ENCODE measurements around the gene CLDN9.

CLDN9 gene

DNA sequence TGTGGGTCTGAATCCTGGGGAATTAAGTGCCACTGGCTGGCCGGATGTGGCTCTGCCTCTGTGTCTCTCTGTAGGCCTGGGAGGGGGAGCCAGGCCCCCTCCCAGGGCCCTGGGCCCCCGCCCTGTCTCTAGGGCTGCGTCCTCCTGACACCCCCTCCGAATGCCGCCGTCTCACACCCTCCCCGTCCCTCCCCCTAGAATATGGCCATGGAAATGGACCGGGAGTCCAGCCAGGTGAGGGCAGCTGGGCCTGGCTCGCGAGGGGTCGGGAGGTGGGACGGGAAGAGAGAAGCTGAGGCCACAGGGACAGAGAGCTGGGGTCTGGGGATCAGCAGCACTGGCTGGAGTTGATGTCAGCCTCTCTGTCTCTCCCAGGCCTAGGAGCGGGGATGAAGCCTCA, 16.4 kb upstream of the CLDN9 start:
- DNase-seq, result no peak

- DNase-seq, result no peak
Observed at GRCh38 chr16:2999929-3000328, 12.8 kb upstream of the CLDN9 start.

- no peak for DNase-seq
Observed at GRCh38 chr16:3000540-3000939, 12.2 kb upstream of the CLDN9 start.

GRCh38 chr16:3001316-3001715, 11.4 kb upstream of the CLDN9 start:
- DNase-seq, result no peak

GRCh38 chr16:3003582-3004270, 9.0 kb upstream of the CLDN9 start:
- peak; percentile 75 to 97 for DNase-seq

GRCh38 chr16:3004319-3004718, 8.4 kb upstream of the CLDN9 start:
- DNase-seq, result no peak

DNA sequence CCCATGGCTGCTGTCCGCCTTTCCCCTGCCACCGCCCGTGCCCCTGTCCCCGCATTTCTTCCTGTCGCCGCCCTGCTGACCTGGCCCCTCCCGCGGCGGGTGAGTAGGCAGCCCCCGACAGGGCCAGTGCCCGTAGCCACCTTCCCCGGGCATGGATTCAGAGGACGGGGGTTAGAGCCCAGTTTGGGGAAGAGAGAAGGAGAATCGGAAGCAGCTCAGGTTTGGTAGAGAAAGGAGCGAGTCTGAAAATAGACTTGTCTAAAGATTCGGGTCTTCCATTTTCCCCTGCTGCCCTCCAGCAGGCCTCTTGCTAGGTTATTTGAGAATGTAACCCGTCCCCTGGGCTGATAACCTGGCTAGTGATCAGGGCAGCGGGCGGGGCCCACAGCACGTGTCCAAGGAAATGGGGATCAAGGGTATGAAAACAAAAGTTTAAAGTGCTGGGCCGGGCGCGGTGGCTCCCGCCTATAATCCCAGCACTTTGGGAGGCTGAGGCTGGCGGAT, 7.9 kb upstream of the CLDN9 start:
- no peak for DNase-seq

DNA sequence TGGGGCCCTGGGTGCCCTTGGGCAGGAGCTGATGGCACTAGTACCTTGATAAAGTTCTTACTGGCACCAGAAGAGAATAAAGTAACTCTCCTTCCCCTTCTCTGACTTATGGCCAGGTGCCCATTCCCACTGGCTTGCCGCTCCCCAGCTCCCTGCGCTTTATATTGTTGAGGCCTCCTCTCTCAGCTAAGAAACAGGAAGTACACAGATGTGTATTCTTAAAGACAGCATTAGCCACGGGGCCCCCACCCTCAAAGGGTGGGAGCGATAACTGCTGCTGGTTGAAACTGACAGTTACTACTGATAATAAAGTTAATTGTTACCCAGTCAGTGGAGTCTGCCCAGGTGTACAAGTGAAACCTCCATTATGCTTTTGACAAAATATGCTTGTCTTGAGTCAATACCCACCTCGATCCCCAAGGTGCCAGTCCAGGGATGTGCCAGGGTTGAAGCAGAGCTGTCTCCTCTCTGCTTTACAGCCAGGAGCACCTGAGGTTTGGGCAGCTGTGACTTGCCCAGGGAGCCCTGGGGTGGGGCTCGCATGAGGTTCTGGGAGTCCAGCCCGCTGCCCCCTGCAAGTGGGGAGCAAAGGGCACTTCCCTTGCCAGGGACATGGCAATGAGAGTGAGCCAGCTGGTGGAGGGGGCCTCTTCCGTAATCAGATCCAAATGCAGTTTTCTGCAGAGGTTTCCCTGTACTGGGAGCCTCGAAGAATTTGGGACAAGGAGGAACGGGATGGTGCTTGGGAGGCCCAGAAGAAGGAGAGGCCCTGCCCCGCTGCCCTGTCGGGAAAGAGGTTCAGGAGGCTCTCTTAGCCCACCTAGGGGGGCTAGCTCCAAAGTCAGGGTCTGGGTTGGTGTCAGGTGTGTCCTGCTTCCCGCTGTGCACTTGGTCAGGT, 5.4 kb upstream of the CLDN9 start:
- DNase-seq, result no peak

GRCh38 chr16:3007957-3008689, 4.6 kb upstream of the CLDN9 start:
- peak in 1 of 2 donors; percentile 24 for DNase-seq

DNA sequence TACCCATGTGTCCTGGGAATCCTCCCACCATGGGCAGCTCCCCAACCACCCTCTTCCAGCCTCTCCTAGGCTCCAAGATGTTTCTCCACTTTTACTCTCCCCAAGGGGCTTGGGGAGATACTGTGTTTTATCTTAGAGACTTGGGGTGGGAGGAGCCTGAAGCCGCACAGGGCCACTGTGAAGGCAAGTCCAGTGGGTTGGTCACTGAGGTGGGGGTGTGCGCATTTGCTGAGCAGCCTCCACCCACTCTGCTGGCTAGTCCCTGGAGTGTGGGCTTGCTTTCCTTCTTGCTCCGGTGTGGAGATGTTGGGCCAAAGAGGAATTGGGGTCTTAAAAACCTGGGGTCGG, 4.1 kb upstream of the CLDN9 start:
- DNase-seq, result no peak

- no peak for DNase-seq
Observed at GRCh38 chr16:3009568-3010390, 2.9 kb upstream of the CLDN9 start.

GRCh38 chr16:3010510-3010909, 2.2 kb upstream of the CLDN9 start:
- DNase-seq, result no peak

DNA sequence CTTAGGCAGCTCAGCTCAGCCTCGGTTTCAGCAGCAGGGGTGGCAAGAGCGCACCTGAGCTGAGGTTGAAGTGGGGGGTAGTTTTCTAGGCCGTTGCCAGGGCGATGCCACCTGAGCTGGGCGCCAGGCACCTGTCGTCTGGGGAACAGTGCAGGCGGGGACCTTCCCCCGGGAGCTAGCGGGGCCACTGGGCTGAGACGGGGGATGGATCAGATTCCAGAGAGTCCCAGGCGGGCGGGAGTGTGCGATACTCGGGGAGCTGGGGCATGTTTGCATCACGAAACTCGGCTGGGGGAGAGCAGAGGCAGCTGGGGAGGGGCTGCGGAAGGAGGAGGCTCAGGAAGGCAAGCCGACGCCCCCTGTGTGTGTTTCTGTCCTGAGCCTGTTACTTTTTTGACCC, 477 bp upstream of the CLDN9 start:
- no peak for DNase-seq

DNA sequence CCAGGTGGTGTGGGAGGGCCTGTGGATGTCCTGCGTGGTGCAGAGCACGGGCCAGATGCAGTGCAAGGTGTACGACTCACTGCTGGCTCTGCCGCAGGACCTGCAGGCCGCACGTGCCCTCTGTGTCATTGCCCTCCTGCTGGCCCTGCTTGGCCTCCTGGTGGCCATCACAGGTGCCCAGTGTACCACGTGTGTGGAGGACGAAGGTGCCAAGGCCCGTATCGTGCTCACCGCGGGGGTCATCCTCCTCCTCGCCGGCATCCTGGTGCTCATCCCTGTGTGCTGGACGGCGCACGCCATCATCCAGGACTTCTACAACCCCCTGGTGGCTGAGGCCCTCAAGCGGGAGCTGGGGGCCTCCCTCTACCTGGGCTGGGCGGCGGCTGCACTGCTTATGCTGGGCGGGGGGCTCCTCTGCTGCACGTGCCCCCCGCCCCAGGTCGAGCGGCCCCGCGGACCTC, 798 bp downstream of the CLDN9 start:
- no peak for DNase-seq

GRCh38 chr16:3013998-3014690, 1.4 kb downstream of the CLDN9 start:
- no peak for DNase-seq

DNA sequence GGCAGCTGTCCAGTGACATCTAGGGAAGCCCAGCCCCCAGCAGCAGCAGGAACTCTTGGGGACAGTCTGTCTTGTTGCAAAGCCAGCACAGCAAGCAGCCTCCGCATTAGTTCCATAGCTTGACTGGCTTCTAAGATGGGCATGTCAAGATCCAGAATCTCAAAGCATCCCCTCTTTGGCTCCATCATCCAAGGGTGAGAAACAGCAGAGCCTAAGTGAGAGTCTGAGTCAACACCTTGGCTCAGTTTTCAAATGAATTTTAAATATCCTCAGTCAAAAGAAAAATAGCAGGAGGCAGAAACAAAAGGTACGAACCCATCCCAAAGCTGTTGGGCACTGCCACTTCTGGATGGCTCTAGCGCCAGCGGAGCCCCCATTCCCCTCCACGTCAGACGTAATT, 2.2 kb downstream of the CLDN9 start:
- DNase-seq, result no peak

- DNase-seq, result no peak
Observed at GRCh38 chr16:3015865-3016521, 3.3 kb downstream of the CLDN9 start.

DNA sequence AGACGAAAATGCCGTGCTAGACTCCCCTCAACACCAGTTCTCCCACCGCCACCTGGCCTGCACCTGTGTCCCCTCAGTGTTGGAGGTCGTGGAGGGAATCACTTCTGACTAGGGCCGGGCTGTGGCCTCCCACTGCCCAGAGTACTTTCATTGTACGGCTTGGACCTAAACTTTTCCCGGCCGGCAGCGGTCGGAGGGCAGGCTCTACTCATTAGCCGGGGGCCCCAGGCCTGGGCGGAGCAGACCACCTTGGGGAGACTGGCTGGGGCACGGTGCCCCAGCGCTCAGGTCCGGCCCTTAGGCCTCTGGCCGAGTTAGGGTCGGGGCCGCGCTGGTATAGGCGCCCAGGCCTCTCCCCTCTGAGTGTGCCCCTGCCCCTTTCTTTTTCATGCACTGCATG, 4.6 kb downstream of the CLDN9 start:
- DNase-seq, result no peak

DNA sequence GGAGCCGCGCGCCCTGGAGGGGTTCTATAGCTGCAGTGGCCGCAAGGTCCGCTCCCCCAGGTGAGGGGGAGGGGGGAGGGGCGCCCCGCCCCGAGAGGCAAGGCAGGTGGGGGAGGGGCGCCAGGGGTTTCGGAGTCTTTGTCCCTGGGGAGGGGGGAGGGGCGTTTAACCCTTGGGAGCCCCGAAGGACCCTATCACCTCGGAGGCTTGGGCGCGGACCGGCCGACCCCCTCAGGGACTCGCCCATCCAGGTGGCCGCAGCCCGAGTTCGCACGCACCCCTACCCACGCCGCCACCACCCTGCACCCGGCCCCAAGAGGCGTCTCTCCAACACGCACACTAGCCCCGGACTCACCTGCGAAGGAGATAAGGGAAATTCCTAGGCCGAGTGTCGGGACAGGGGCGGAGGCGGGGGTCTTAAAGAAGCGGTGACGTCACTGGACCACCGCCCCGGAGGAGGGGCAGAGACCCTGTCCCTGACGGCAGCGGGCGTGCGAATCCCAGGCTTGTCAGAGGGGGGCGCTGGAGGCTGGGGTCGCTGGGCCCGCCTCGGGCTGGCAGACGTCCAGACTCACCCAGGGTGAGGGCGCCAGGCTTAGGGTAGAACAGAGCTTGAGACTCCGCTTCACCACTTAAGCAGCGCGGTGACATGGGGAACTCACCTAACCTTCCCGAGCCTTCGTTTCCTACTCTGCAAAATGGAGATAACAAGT, 5.2 kb downstream of the CLDN9 start, which contains the start of gene CLDN6:
TSS of gene CLDN6 (minus strand) at position 390 of the 713 bp plus-strand sequence. CDS start 2,162 bp downstream, outside the sequence.
- DNase-seq, result no peak

DNA sequence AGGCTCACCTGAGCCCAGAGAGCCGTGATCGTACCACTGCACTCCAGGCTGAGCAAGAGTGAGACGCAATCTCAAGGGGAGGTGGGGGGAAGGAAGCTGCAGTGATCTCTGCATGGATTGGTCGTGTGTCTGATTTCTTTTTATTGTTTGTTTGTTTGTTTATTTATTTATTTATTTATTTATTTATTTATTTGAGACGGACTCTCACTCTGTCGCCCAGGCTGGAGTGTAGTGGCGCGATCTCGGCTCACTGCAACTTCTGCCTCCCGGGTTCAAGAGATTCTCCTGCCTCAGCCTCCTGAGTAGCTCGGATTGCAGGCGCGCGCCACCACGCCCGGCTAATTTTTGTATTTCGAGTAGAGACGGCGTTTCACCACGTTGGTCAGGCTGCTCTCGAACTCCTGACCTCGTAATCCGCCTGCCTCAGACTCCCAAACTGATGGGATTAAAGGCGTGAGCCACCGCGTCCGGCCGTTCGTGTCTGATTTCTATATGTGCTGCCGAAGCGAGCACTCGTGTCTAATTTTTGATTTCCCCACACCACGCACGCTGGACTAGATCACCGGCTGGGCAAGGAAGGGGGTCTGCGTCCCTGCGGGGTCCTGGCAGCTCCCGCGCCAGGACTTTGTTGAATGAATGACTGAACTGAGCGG, 7.0 kb downstream of the CLDN9 start:
- no peak for DNase-seq

All from bone marrow (tissue), 2 donors.